ENCODE measurements around the gene RPL10A. TPM values are rescaled to one million over a fixed set of nuclear protein-coding genes. Genes with fewer than 3 reads are reported as not detected.
"Not testable (repeated sequence)": the region's sequence is repeated elsewhere in the genome, so short reads cannot be mapped to it uniquely, and the experiment has no call there.

Gene RPL10A
- 2,073 TPM for total RNA-seq

DNA sequence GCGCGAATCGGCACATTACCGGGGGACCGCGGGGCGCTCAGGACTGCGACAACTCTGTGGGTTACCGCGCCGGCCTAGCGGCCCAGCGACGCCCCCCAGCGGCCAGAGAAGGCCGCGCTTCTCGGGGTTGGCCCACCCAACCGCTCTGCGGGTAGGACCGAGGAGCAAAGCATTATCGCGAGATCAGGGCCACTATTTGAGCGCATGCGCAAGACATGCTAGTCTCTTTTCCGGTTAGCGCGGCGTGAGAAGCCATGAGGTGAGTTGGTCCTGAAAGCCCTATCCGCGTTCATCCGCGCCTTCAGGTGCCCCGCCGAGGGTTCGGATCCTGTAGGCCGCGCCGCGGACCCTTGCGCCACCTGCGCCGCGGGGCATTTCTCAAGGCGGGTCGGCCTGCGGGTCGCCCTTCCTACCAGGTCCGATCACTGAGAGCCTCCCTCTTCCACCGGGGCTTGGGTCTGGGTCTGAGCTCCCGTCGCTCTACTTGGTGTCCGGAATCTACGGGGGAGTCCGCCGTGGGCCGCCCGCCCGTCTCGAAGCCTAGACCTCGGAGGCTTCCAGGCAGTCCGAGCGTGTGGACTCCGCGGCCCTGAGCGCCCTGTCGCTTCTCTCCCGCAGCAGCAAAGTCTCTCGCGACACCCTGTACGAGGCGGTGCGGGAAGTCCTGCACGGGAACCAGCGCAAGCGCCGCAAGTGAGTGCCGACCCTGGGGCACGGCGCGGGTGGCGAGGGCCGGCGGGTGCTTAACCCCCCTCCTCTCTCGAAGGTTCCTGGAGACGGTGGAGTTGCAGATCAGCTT, at the start of gene RPL10A:
Gene RPL10A (plus strand): TSS at position 221 of the 799 bp plus-strand sequence. CDS start 34 bp downstream, at position 255.
- DNase-seq (ENCODE audit: low spot score), result peak; percentile 98

- no peak for DNase-seq (ENCODE audit: low spot score)
Observed at GRCh38 chr6:35419417-35419816, 48.8 kb upstream of the RPL10A start.

- no peak for DNase-seq (ENCODE audit: low spot score)
Observed at GRCh38 chr6:35419961-35420360, 48.2 kb upstream of the RPL10A start.

DNA sequence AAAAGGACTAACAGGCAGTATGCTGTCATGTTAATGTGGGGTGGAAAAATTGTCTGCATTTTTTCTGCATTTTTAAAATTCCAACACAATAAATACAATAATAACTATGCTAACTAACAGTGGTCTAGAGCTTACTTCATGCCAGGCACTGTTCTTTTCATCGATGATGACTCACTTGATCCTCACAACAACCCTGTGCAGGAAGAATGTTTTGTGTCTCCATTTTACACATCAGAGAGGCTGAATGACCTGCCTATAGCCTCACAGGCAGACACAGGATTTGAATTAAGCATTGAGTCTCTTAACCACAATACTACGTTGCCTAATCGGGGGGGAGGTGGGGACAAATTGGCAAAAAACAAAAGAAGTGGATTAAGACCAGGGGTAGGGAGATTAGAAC, 42.9 kb upstream of the RPL10A start:
- DNase-seq (ENCODE audit: low spot score), result no peak

- no peak for DNase-seq (ENCODE audit: low spot score)
Observed at GRCh38 chr6:35426074-35426473, 42.1 kb upstream of the RPL10A start.

GRCh38 chr6:35427435-35427834, 40.8 kb upstream of the RPL10A start:
- no peak for DNase-seq (ENCODE audit: low spot score)

DNA sequence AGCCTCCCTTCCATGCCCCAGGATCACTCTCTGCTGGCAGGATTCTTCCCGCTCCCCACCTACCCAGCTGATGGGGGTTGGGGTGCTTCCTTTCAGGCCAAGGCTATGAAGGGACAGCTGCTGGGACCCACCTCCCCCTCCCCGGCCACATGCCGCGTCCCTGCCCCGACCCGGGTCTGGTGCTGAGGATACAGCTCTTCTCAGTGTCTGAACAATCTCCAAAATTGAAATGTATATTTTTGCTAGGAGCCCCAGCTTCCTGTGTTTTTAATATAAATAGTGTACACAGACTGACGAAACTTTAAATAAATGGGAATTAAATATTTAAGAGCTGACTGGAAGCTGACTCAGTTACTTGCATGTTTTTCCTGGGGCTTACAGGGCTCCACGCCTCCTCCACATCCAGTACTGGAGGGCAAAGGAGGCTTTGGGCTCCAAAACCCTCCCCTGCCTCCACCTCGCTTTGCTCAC, 40.3 kb upstream of the RPL10A start:
- DNase-seq (ENCODE audit: low spot score), result no peak

GRCh38 chr6:35428421-35429149, 39.6 kb upstream of the RPL10A start:
- DNase-seq (ENCODE audit: low spot score), result no peak

- no peak for DNase-seq (ENCODE audit: low spot score)
Observed at GRCh38 chr6:35429463-35429862, 38.7 kb upstream of the RPL10A start.

- DNase-seq (ENCODE audit: low spot score), result no peak
Observed at GRCh38 chr6:35432291-35432690, 35.9 kb upstream of the RPL10A start.

- not testable (repeated sequence) for DNase-seq (ENCODE audit: low spot score)
Observed at GRCh38 chr6:35432702-35433101, 35.5 kb upstream of the RPL10A start.

- no peak for DNase-seq (ENCODE audit: low spot score)
Observed at GRCh38 chr6:35435074-35435837, 32.9 kb upstream of the RPL10A start.

- DNase-seq (ENCODE audit: low spot score), result no peak
Observed at GRCh38 chr6:35436071-35436857, 31.9 kb upstream of the RPL10A start.

DNA sequence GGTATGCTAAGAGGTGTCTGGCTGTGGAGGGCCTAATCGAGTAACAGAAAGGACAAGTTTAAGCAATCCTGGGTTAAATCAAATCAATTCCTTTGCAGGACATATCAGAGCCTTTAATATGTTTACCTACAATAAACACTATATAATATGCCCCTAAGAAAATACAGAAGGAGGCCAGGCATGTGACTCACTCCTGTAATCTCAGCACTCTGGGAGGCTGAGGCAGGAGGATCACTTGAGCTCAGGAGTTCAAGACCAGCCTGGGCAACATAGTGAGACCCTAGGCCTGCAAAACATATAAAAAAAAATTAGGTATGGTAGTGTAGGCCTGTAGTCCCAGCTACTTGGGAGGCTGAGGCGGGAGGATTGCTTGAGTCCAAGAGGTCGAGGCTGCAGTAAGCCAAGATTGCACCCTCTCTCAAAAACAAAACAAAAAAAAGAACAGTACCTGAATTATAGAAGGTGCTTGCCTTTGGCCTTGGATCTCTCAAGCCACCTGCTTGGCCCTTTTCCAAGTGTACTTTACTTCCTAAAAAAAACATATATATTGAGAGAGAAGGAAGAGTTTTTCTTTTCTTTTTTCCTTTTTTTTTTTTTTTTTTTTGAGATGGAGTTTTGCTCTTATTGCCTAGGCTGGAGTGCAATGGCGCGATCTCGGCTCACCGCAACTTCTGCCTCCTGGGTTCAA, 29.7 kb upstream of the RPL10A start:
- not testable (repeated sequence) for DNase-seq (ENCODE audit: low spot score)

DNA sequence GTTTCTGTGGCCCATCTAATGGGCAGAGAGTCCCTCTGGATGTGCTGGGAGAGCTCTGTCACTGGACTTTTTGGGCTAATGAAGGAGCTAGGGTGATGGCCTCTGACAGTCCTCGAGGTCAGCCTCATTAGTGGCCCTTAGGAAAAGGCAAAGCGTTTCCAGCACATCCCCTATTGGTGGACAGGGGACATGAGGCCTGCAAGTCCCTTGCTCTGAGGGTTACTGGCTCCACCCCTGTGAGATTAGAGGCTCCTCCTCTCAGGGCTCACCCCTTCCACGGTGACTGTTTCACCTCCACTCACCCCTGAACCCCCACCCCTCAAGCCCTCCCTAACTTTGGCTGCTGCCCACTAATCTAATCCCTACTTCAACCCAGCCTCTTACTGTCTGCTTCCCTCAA, 28.9 kb upstream of the RPL10A start:
- no peak for DNase-seq (ENCODE audit: low spot score)

DNA sequence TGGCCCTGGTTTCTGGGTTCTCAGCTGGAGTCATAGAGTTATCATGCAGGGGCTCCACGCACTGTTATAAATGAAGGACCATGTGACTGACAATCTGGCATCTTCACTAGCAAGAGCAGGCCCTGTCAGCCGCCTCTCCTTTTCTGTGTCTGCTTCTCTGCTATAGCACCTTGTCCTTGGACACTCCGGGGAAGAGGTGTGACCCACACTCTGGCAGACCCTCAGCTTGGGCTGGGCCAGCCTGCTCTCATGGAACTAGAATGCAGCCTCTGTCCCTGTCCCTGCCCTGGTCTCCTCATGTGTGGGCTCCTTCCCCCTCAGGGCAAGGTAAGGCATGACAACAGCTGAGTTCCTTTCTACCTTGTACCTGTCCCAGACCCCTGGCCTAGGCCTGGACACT, 27.0 kb upstream of the RPL10A start:
- no peak for DNase-seq (ENCODE audit: low spot score)

DNA sequence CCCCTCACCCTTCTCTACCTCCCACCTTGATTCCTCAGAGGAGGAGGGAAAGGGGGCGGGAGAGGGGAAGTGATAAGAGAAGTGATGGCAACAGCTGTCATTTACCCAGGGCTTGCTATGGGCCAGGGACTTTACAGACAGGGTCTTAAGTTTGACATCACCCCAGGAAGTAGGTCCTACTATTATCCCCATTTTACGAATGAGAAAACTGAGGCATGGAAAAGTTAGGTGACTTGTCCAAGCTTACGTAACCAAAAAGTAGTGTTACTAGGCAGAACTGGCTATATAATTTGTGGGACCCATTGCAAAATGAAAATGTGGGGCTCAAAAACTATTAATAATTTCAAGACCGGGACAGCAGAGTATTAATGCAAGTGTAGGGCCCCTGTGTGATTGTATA, 26.6 kb upstream of the RPL10A start:
- no peak for DNase-seq (ENCODE audit: low spot score)

DNA sequence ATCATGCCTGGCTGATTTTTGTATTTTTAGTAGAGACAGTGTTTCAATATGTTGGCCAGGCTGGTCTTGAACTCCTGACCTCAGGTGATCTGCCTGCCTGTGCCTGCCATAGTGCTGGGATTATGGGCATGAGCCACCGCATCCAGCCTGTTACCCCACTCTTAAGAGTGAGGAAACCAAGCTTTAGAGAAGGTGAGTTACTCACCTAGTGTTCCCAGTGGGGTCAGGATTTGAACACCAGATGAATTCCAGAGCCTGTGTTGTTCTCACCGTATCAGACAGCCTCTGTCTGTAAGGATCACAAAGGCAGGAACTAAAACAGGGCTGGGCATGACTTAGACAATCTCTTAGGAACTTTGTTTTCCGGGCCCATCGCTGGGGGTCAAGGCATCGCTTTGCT, 25.5 kb upstream of the RPL10A start:
- no peak for DNase-seq (ENCODE audit: low spot score)

DNA sequence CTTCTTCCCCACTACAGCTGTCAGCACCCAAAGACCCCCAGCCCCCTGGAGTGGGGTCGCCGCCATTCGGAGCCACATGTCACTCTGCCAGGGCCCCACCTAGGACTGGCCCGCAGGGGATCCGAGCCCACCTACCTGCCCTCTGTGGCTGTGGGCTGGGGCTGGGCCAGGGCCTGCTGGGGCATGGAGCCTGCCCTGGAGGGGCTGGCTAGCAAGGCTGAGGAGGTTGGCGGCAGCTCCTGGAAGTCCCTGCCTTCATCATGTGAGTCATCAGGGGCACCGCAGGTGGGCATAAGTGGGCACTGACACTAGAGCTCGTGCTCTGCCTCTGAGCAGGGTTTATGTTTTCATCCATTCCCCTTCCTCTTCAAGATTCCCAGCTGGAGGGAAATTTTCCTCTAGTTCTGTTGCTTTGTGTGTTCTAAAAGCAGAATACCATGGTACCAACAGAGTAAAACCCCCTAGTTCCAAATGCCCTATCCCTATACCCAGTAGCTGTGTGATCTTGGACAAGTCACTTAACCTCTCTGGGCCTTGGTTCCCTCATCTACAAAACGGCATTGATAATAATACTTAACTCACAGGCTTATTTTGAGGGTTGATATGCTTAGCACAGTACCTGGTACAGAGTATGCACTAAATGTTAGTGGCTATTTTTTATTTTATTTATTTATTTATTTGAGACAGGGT, 24.7 kb upstream of the RPL10A start:
- DNase-seq (ENCODE audit: low spot score), result no peak

DNA sequence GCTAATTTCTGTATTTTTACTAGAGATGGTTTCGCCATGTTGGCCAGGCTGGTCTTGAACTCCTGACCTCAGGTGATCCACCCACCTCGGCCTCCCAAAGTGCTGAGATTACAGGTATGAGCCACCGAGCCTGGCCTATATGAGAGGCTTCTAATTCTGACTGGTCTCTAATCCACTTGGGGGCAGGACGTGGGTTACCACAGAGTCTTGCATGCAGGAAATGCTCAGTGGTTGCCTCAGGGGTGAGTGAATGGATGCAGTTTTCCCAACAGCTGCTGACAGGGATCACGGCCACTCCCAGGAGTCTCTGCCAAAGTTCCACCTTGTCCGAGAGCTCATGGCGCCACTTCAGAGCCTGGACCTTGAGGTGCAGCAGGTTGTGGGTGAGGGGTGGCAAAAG, 22.5 kb upstream of the RPL10A start:
- DNase-seq (ENCODE audit: low spot score), result no peak

Data from ureter (tissue), 1 donor.